ENCODE results near the gene MAD1L1. TPM values are rescaled to one million over a fixed set of nuclear protein-coding genes. Genes with fewer than 3 reads are reported as not detected.

The MAD1L1 gene
- total and polyA plus RNA-seq, 4 donors = 43.0 to 54.9 (median 49.9) TPM

- no peak for ATAC-seq (ENCODE audit: insufficient read depth, low FRiP score)
- WGBS, 2 donors = 87 to 93% methylated on average over 17 of the region's 17 CpGs
- H3K4me1 ChIP-seq (ENCODE audit: control insufficient read depth in 5 of 5, insufficient read depth in 5 of 5, low read length in 5 of 5) = peaks cover 4 to 39% (median 17%) of the 10 kb centered on the region in 5 donors
- no peak overlapping the region for H3K4me3 ChIP-seq
- no peak for TF ChIP-seq CTCF (IDR thresholded peaks at IDR 0.05; ENCODE audit: control extremely low read depth, extremely low read depth)
- H3K27me3 ChIP-seq (ENCODE audit: control insufficient read depth in 3 of 3, insufficient read depth in 3 of 3, low read length in 2 of 3) = peaks cover 0 to 2% (median 0%) of the 10 kb centered on the region in 3 donors
- no peak overlapping the region for H3K9ac ChIP-seq (ENCODE audit: insufficient read depth in 1 of 2, low read length in 2 of 2)
- H3K27ac ChIP-seq (ENCODE audit: low read depth in 1 of 2, low read length in 1 of 2) = no peak overlapping the region
- DNase-seq = no peak
- peaks cover 0 to 10% (median 6%) of the 10 kb centered on the region in 4 donors for H3K36me3 ChIP-seq (ENCODE audit: control insufficient read depth in 4 of 4, insufficient read depth in 4 of 4, low read length in 4 of 4)
- no peaks in the 10 kb centered on the region for H3K9me3 ChIP-seq (ENCODE audit: control insufficient read depth in 4 of 4, insufficient read depth in 3 of 4, low read length in 3 of 4)
Measured at GRCh38 chr7:2169923-2170575, 62.7 kb downstream of the MAD1L1 start.

- WGBS, 2 donors = 94 to 95% methylated on average over 37 of the region's 37 CpGs
- peaks cover 4 to 36% (median 12%) of the 10 kb centered on the region in 5 donors for H3K4me1 ChIP-seq (ENCODE audit: control insufficient read depth in 5 of 5, insufficient read depth in 5 of 5, low read length in 5 of 5)
- TF ChIP-seq CTCF (IDR thresholded peaks at IDR 0.05; ENCODE audit: control extremely low read depth, extremely low read depth) = no peak
- H3K9me3 ChIP-seq (ENCODE audit: control insufficient read depth in 4 of 4, insufficient read depth in 3 of 4, low read length in 3 of 4) = no peaks in the 10 kb centered on the region
- H3K4me3 ChIP-seq = no peak overlapping the region
- H3K27ac ChIP-seq (ENCODE audit: low read depth in 1 of 2, low read length in 1 of 2) = no peak overlapping the region
- no peak overlapping the region for H3K9ac ChIP-seq (ENCODE audit: insufficient read depth in 1 of 2, low read length in 2 of 2)
- peaks cover 0 to 2% (median 0%) of the 10 kb centered on the region in 3 donors for H3K27me3 ChIP-seq (ENCODE audit: control insufficient read depth in 3 of 3, insufficient read depth in 3 of 3, low read length in 2 of 3)
- H3K36me3 ChIP-seq (ENCODE audit: control insufficient read depth in 4 of 4, insufficient read depth in 4 of 4, low read length in 4 of 4) = peaks cover 0 to 10% (median 6%) of the 10 kb centered on the region in 4 donors
- DNase-seq = no peak
- no peak for ATAC-seq (ENCODE audit: insufficient read depth, low FRiP score)
Measured at GRCh38 chr7:2168615-2169311, 64.0 kb downstream of the MAD1L1 start.

GRCh38 chr7:2166625-2167280 lies 66.0 kb downstream of the MAD1L1 start:
- no peak for ATAC-seq (ENCODE audit: insufficient read depth, low FRiP score)
- H3K4me3 ChIP-seq = no peak overlapping the region

More at GRCh38 chr7:2166625-2167280, 66.0 kb downstream of the MAD1L1 start:
- peaks cover 0 to 2% (median 0%) of the 10 kb centered on the region in 3 donors for H3K27me3 ChIP-seq (ENCODE audit: control insufficient read depth in 3 of 3, insufficient read depth in 3 of 3, low read length in 2 of 3)
- WGBS, 2 donors = 80 to 93% methylated on average over 25 of the region's 25 CpGs
- no peak for TF ChIP-seq CTCF (IDR thresholded peaks at IDR 0.05; ENCODE audit: control extremely low read depth, extremely low read depth)
- H3K36me3 ChIP-seq (ENCODE audit: control insufficient read depth in 4 of 4, insufficient read depth in 4 of 4, low read length in 4 of 4) = peaks cover 0 to 10% (median 6%) of the 10 kb centered on the region in 4 donors
- H3K4me1 ChIP-seq (ENCODE audit: control insufficient read depth in 5 of 5, insufficient read depth in 5 of 5, low read length in 5 of 5) = peaks cover 0 to 27% (median 2%) of the 10 kb centered on the region in 5 donors
- peak in 1 of 3 donors; percentile 17 for DNase-seq
- H3K9me3 ChIP-seq (ENCODE audit: control insufficient read depth in 4 of 4, insufficient read depth in 3 of 4, low read length in 3 of 4) = no peaks in the 10 kb centered on the region
- peak overlapping the region in 1 of 2 donors; percentile 26 for H3K27ac ChIP-seq (ENCODE audit: low read depth in 1 of 2, low read length in 1 of 2)
- no peak overlapping the region for H3K9ac ChIP-seq (ENCODE audit: insufficient read depth in 1 of 2, low read length in 2 of 2)
